ENCODE measurements around the gene SRGN.

DNA sequence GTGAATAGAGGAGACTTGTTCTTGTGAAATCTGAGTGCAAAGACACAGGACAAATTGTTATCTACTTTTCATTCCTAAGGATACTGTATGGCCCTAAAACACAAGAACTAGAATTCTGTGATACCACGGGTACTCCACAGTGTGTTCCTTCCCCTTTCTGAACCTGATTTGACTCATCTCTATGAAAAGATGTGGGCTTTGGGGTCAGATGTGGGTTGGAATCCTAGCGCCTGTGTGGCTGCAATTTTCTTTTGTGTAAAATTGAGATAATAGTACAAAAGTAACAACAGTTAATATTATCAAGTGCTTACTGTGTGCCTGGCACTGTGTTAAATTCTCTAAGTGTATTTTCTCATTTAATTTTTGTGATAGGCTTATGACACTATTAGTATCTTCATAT lies 8.1 kb downstream of the SRGN start:
- TF ChIP-seq CEBPB (IDR thresholded peaks at IDR 0.05; ENCODE audit: low read depth, low read length) (no peak), KDM1A (IDR thresholded peaks at IDR 0.05; ENCODE audit: borderline replicate concordance, low read length) (no peak), KDM5A (IDR thresholded peaks at IDR 0.05; ENCODE audit: low read length) (no peak), SUZ12 (IDR thresholded peaks at IDR 0.05; ENCODE audit: low read length) (no peak)
- TF ChIP-seq, protein P1, sequence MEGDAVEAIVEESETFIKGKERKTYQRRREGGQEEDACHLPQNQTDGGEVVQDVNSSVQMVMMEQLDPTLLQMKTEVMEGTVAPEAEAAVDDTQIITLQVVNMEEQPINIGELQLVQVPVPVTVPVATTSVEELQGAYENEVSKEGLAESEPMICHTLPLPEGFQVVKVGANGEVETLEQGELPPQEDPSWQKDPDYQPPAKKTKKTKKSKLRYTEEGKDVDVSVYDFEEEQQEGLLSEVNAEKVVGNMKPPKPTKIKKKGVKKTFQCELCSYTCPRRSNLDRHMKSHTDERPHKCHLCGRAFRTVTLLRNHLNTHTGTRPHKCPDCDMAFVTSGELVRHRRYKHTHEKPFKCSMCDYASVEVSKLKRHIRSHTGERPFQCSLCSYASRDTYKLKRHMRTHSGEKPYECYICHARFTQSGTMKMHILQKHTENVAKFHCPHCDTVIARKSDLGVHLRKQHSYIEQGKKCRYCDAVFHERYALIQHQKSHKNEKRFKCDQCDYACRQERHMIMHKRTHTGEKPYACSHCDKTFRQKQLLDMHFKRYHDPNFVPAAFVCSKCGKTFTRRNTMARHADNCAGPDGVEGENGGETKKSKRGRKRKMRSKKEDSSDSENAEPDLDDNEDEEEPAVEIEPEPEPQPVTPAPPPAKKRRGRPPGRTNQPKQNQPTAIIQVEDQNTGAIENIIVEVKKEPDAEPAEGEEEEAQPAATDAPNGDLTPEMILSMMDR (IDR thresholded peaks at IDR 0.05; ENCODE audit: control extremely low read depth in 1 of 3, insufficient read depth in 1 of 3, low read depth in 1 of 3, low read length in 3 of 3): no peak
